Common myeloid progenitor, CD34-positive (primary cell): Measurements from ENCODE around the gene LYRM4.

Experiments used
- CTCF ChIA-PET: fragments of 350-600 bp; sonication (Branson Sonifier 250); formaldehyde crosslinking; loops from one replicate; lab custom pipeline; 2021; ENCODE audit warnings: antibody characterized with exemption; lab: Charles Lee
- POLR2A ChIA-PET: fragments of 350-600 bp; sonication (Branson Sonifier 250); formaldehyde crosslinking; loops from one replicate; lab custom pipeline; 2021; ENCODE audit warnings: antibody characterized with exemption; lab: Charles Lee
- DNase-seq, 3 donors: peaks; one replicate each; pipeline versions ENCODE4 v3.0.0 to v3.0.0-alpha.2; 2013
- H3K27ac ChIP-seq, 2 experiments: 1 replicate in 1 of 2; 2 replicates in 1 of 2; pipeline ENCODE4 v1.7.0; 2013; ENCODE audit warnings: inconsistent platforms in 2 of 2, low read length in 2 of 2, mild to moderate bottlenecking in 2 of 2, low read depth in 1 of 2, moderate library complexity in 1 of 2; ENCODE audit not compliant: severe bottlenecking in 2 of 2, insufficient read depth in 1 of 2, poor library complexity in 1 of 2
- H3K27me3 ChIP-seq, 5 experiments: replicated peaks in 2 of 5; 1 replicate in 3 of 5; 2 replicates in 2 of 5; pipeline versions ENCODE4 v1.6.1 to v1.7.0; 2013; ENCODE audit warnings: low read length in 4 of 5, mild to moderate bottlenecking in 2 of 5, moderate library complexity in 2 of 5, inconsistent platforms in 1 of 5; ENCODE audit not compliant: insufficient read depth in 5 of 5, control insufficient read depth in 4 of 5
- H3K36me3 ChIP-seq, 4 experiments: 1 replicate in 2 of 4; 2 replicates in 2 of 4; pipeline versions ENCODE4 v1.6.1 to v1.7.0; 2013; ENCODE audit warnings: low read length in 3 of 4, control low read depth in 1 of 4, mild to moderate bottlenecking in 1 of 4; ENCODE audit not compliant: control insufficient read depth in 4 of 4, insufficient read depth in 4 of 4
- H3K4me1 ChIP-seq, 4 experiments: 1 replicate in 3 of 4; 2 replicates in 1 of 4; pipeline versions ENCODE4 v1.6.1 to v1.7.1; 2013; ENCODE audit warnings: low read length in 3 of 4, mild to moderate bottlenecking in 3 of 4, control low read depth in 1 of 4, inconsistent platforms in 1 of 4, moderate library complexity in 1 of 4; ENCODE audit not compliant: control insufficient read depth in 4 of 4, insufficient read depth in 4 of 4; ENCODE audit errors: control extremely low read depth in 1 of 4
- H3K4me3 ChIP-seq, 7 experiments: 1 replicate in 4 of 7; 2 replicates in 3 of 7; pipeline versions ENCODE4 v1.5.1 to v1.7.0; 2013; ENCODE audit warnings: mild to moderate bottlenecking in 7 of 7, low read length in 6 of 7, moderate library complexity in 6 of 7, inconsistent platforms in 2 of 7, low read depth in 2 of 7, control low read depth in 1 of 7; ENCODE audit not compliant: insufficient read depth in 4 of 7, control insufficient read depth in 1 of 7; ENCODE audit errors: extremely low read depth in 1 of 7
- H3K9me3 ChIP-seq, 5 experiments: 1 replicate in 4 of 5; 2 replicates in 1 of 5; pipeline versions ENCODE4 v1.6.1 to v1.7.1; 2013; ENCODE audit warnings: low read length in 4 of 5, mild to moderate bottlenecking in 2 of 5, inconsistent platforms in 1 of 5, low read depth in 1 of 5, moderate library complexity in 1 of 5; ENCODE audit not compliant: control insufficient read depth in 4 of 5, insufficient read depth in 2 of 5; ENCODE audit errors: control extremely low read depth in 1 of 5
- WGBS: methylation state at CpG from one replicate; pipeline ENCODE4 v1.1.5; 2013; ENCODE audit not compliant: insufficient coverage; 5-methylcytosine and 5-hydroxymethylcytosine counted together

Gene LYRM4

DNA sequence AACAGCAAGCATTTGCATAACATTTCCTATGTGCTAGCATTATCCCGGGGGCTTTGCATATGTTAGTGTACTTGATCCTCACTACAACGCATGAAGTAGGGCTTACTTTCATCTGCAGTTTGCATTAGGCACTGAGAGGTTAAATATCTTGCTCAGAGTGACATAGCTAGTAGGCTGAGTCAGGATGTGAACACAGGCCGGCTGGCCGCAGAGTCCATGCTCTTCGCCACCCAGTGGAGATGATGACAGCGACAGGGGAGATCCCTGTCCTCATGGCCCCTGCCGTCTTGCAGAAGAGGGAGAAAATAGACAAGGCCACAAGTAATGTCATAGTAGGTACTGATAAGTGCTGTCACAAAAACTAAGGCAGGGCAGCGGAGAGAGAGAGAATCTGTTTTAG, 46.9 kb downstream of the LYRM4 start:
- no peaks in the 10 kb centered on the region for H3K27me3 ChIP-seq
- POLR2A ChIA-PET = no interaction called here
- DNase-seq = no peak
- H3K9me3 ChIP-seq = no peaks in the 10 kb centered on the region
- H3K36me3 ChIP-seq = peaks cover 0 to 31% (median 5%) of the 10 kb centered on the region in 4 experiments
- peaks cover 0 to 18% (median 16%) of the 10 kb centered on the region in 4 experiments for H3K4me1 ChIP-seq
- WGBS = 94% methylated on average over 5 of the region's 8 CpGs
- CTCF ChIA-PET = interaction anchor here (0.8 to 2.4 kb wide), 8 partner anchors 8 to 177 kb away, joined by 3 to 11 read pairs (median 4); no protein-coding TSS in a partner anchor
- H3K27ac ChIP-seq = no peak overlapping the region
- no peak overlapping the region for H3K4me3 ChIP-seq

DNA sequence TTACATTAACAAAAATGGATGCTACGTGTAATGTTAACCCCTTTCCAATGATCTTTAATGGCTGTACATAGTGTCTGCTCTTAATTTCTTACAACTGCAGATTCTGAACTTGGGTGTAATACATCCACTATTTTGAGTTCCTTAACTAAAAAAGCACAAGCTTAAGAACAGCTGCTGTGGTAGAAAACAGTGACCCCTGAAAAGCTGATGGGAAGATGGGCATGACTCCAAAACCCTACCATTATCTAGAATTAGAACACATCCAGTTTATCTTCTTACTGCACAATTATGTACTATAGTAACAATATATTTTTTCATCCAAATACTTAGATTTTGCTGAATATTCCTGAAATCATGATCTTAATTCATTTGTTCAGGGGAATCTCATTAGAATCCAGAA, 49.3 kb downstream of the LYRM4 start:
- no peaks in the 10 kb centered on the region for H3K9me3 ChIP-seq
- ChIA-PET CTCF (no interaction called here), POLR2A (no interaction called here)
- peaks cover 0 to 28% (median 5%) of the 10 kb centered on the region in 4 experiments for H3K36me3 ChIP-seq
- no peak overlapping the region for H3K27ac ChIP-seq
- peaks cover 0 to 18% (median 16%) of the 10 kb centered on the region in 4 experiments for H3K4me1 ChIP-seq
- no peaks in the 10 kb centered on the region for H3K27me3 ChIP-seq
- peak in 1 of 3 donors; percentile 2 for DNase-seq
- H3K4me3 ChIP-seq = no peak overlapping the region
- WGBS = 100% methylated on average over 1 of the region's 1 CpG

DNA sequence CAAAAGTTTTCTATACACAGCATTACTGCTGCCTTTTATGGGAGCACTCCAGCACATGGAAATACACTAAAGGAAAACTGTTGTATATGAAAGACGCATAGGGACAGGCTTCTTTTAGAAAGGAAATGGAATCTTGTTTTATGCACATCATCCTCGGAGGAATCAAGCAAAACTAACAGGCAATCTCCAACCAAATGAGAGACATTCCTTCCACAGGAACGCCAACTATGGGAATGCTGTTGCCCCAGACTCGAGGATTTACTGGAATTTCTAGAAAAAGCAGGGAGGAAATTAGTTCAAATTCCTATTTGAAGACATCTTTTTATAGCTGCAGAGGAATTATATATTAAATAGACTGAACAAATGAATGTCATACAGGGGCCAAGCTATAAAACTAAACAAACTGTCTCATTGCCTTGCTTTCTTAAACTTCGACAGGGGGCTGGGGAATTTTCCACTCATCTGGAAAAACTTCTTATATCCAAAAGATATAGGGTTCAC, 52.2 kb downstream of the LYRM4 start:
- POLR2A ChIA-PET = no interaction called here

DNA sequence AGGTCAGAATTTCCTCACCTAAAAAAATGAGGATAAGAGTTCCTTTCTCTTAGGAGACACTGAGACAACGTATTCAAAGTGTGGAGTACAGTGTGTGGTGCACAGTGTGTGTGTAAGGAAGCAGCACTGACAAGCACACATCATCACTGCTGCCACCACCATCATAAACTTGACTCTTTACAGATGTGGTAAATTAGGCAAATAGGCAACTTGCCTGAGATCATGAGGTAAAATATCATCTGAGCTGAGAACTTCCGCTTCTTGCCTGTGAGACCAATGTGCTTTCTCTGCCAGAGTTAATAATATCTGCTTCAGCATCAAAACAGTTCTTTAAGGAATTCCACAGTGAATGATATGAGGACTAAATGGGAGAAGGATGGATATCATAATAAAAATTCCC, 52.7 kb downstream of the LYRM4 start:
- ChIA-PET POLR2A (no interaction called here), CTCF (interaction anchor here (2.8 kb wide), 1 partner anchor 10 kb away, joined by 7 read pairs; no protein-coding TSS in a partner anchor)
- H3K4me1 ChIP-seq = peaks cover 0 to 20% (median 8%) of the 10 kb centered on the region in 4 experiments
- no peaks in the 10 kb centered on the region for H3K9me3 ChIP-seq
- no peak overlapping the region for H3K27ac ChIP-seq
- WGBS = no CpG with 5 or more reads among the region's 2 CpGs
- DNase-seq = peak in 1 of 3 donors; percentile 4
- no peaks in the 10 kb centered on the region for H3K27me3 ChIP-seq
- H3K36me3 ChIP-seq = peaks cover 0 to 12% (median under 1%) of the 10 kb centered on the region in 4 experiments
- no peak overlapping the region for H3K4me3 ChIP-seq

More for the DNA sequence above, 52.2 kb downstream of the LYRM4 start:
- Histone ChIP-seq H3K27ac (no peak overlapping the region), H3K36me3 (peaks cover 0 to 17% (median 3%) of the 10 kb centered on the region in 4 experiments), H3K9me3 (no peaks in the 10 kb centered on the region), H3K27me3 (no peaks in the 10 kb centered on the region), H3K4me3 (no peak overlapping the region), H3K4me1 (peaks cover 0 to 20% (median 8%) of the 10 kb centered on the region in 4 experiments)
- no peak for DNase-seq
- CTCF ChIA-PET = no interaction called here
- WGBS = 83% methylated on average over 1 of the region's 5 CpGs

DNA sequence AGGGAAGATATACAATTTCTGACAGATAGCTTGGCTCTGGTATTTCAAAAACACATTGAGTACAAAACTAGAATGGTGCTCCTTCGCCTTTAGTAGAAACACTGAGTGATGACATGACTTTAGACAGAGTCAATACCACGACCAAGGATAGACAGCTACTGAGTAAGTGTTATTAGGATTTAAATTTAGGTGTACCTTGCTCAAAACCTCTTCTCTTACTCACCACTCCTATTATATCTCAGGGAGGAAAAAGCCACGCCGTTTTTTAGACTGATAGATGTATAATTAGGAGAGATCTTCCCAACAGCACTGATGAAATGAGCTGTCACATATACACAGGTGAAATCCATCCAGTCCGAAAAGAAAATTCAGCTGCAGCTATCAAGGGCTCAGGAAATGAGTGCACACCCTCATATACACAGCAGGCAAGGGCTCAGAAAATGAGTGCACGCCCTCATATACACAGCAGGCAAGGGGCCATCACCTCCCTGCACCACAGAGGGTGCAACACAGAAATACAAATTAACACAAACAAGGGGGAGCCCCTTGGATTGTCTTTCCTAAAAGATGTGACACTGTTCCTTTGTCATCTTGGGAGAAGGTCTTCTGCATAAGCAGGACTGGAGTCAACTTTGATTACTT, 53.7 kb downstream of the LYRM4 start:
- Histone ChIP-seq H3K36me3 (peaks cover 0 to 2% (median 1%) of the 10 kb centered on the region in 4 experiments), H3K27me3 (no peaks in the 10 kb centered on the region), H3K27ac (no peak overlapping the region), H3K4me1 (peaks cover 0 to 20% (median 8%) of the 10 kb centered on the region in 4 experiments), H3K9me3 (no peaks in the 10 kb centered on the region), H3K4me3 (no peak overlapping the region)
- DNase-seq = no peak
- 100% methylated on average over 2 of the region's 6 CpGs for WGBS
- ChIA-PET CTCF (interaction anchor here (1.1 to 2.8 kb wide), 5 partner anchors 9 to 172 kb away, joined by 3 to 14 read pairs (median 3); no protein-coding TSS in a partner anchor), POLR2A (no interaction called here)

DNA sequence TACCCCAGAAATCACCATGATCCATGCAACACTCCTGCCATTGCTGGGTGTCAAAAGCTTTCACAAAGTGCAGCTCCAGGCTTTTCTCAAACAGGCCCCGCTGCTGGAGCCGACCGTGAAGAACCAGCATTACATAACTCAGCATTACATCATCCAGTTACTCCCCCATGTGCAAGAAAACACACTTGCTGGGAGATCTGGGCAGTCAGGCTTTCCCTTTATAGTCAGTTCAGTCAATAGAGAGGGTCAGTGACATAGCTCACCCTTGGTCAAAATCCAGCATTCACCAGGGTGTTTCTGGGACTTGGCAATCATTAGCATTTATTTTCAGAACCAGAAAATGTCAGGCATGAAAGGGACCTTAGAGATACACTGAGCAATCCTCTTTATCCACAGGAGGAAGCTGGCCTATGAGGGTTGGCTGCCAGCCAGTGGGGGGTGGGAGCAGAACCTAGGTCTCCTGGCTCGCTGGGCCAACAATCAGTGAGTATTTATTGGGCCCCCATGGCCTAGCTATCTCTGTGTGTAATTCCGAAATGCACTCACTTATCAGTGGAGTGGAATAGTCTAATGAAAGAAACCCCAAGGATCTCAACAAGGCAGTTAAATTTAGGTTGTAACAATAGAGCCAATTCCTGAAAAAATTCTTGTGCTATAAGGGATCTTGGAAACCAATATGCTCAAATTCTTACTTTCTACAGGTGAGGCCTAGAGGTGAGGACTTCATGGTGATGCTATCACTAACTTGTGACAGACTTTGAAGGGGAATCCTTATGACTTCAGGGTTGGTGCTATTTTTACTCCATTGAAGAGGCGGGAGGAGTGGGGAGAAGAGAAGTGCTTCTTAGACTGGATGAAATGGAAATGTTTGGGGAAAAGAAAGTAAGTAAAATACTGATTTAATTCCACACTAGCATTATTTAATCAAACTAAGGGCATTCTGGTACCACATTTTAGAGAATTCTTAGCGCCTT, 54.6 kb downstream of the LYRM4 start:
- Histone ChIP-seq H3K36me3 (peaks cover 0 to 2% (median under 1%) of the 10 kb centered on the region in 4 experiments), H3K4me1 (peaks cover 0 to 20% (median 8%) of the 10 kb centered on the region in 4 experiments), H3K4me3 (no peak overlapping the region), H3K27ac (no peak overlapping the region), H3K27me3 (no peaks in the 10 kb centered on the region), H3K9me3 (no peaks in the 10 kb centered on the region)
- peak; percentile 15 to 55 (median 48) for DNase-seq
- CTCF ChIA-PET = interaction anchor here (1.1 to 2.8 kb wide), 6 partner anchors 8 to 173 kb away, joined by 3 to 14 read pairs (median 5); no protein-coding TSS in a partner anchor
- 83% methylated on average over 2 of the region's 7 CpGs for WGBS
- POLR2A ChIA-PET = no interaction called here
